ENCODE results near the gene KY.

DNA sequence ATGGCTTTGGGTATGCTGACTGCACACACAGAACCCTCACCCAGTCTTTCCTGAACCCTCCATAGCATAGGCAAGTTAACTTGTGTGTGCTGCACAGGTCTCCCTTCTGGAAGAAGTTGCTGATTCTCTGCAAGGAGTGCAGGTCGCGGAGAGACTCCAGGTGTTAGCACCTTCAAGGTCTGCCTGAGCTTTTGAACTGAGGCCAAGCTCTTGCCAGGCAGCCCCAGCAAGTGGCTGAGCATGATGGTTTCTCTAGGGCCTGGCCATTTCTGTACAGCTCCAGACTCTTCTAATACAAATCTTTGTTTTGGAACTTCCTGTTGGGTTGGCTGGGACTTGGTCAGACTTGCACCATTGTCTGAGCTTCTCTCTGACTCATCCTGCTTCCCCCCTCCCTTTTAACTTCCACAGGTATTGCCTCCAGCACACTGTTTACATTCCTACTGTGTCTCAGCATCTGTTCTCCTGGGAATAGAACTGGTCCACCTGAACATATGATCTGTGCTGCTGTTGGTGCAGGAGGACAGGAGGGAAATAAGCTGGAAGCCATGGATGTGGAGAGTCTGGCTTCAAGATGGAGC is 53.3 kb downstream of the KY start:
- TF ChIP-seq, protein P1, sequence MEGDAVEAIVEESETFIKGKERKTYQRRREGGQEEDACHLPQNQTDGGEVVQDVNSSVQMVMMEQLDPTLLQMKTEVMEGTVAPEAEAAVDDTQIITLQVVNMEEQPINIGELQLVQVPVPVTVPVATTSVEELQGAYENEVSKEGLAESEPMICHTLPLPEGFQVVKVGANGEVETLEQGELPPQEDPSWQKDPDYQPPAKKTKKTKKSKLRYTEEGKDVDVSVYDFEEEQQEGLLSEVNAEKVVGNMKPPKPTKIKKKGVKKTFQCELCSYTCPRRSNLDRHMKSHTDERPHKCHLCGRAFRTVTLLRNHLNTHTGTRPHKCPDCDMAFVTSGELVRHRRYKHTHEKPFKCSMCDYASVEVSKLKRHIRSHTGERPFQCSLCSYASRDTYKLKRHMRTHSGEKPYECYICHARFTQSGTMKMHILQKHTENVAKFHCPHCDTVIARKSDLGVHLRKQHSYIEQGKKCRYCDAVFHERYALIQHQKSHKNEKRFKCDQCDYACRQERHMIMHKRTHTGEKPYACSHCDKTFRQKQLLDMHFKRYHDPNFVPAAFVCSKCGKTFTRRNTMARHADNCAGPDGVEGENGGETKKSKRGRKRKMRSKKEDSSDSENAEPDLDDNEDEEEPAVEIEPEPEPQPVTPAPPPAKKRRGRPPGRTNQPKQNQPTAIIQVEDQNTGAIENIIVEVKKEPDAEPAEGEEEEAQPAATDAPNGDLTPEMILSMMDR (IDR thresholded peaks at IDR 0.05): no peak
- TF ChIP-seq POLR2A (IDR thresholded peaks at IDR 0.05): no peak
